ENCODE results near the gene DPEP2NB. TPM values are rescaled to one million over a fixed set of nuclear protein-coding genes. Genes with fewer than 3 reads are reported as not detected.

Gene DPEP2NB
- total RNA-seq, 2 donors from 2014 or later = 0.62 TPM; not detected in 1

GRCh38 chr16:68055395-68055794 lies 39.7 kb upstream of the DPEP2NB start:
- Histone ChIP-seq H3K4me1 (replicated peaks) (no peaks in the 10 kb centered on the region), H3K4me3 (no peak overlapping the region), H3K36me3 (no peaks in the 10 kb centered on the region), H3K9me3 (no peaks in the 10 kb centered on the region), H3K27me3 (replicated peaks; ENCODE audit: insufficient read depth) (no peaks in the 10 kb centered on the region), H3K27ac (no peak overlapping the region)
- no peak for DNase-seq (ENCODE audit: low spot score)
- WGBS = 94% methylated on average over 3 of the region's 3 CpGs
- intact Hi-C loops (cut with DNase I) = no loop called here
- TF ChIP-seq POLR2AphosphoS5 (IDR thresholded peaks at IDR 0.05) (no peak), CTCF (IDR thresholded peaks at IDR 0.05) (no peak), POLR2A (IDR thresholded peaks at IDR 0.05) (no peak)

GRCh38 chr16:68049449-68049848 lies 33.7 kb upstream of the DPEP2NB start:
- intact Hi-C loops (cut with DNase I) = no loop called here
- H3K4me3 ChIP-seq = no peak overlapping the region
- no peaks in the 10 kb centered on the region for H3K36me3 ChIP-seq
- H3K9me3 ChIP-seq = no peaks in the 10 kb centered on the region
- no peak overlapping the region for H3K27ac ChIP-seq
- DNase-seq (ENCODE audit: low spot score) = no peak
- 94% methylated on average over 2 of the region's 2 CpGs for WGBS
- TF ChIP-seq POLR2A (IDR thresholded peaks at IDR 0.05) = no peak
- no peak for TF ChIP-seq CTCF (IDR thresholded peaks at IDR 0.05)
- no peak for TF ChIP-seq POLR2AphosphoS5 (IDR thresholded peaks at IDR 0.05)
- no peaks in the 10 kb centered on the region for H3K27me3 ChIP-seq (replicated peaks; ENCODE audit: insufficient read depth)
- H3K4me1 ChIP-seq (replicated peaks) = no peaks in the 10 kb centered on the region

GRCh38 chr16:68047987-68048386 lies 32.3 kb upstream of the DPEP2NB start:
- H3K9me3 ChIP-seq = no peaks in the 10 kb centered on the region
- WGBS = 50% methylated on average over 2 of the region's 2 CpGs
- no peaks in the 10 kb centered on the region for H3K27me3 ChIP-seq (replicated peaks; ENCODE audit: insufficient read depth)
- no peaks in the 10 kb centered on the region for H3K36me3 ChIP-seq
- H3K4me1 ChIP-seq (replicated peaks) = no peaks in the 10 kb centered on the region
- TF ChIP-seq POLR2AphosphoS5 (IDR thresholded peaks at IDR 0.05) (peak; percentile 13), CTCF (IDR thresholded peaks at IDR 0.05) (no peak), POLR2A (IDR thresholded peaks at IDR 0.05) (no peak)
- no peak overlapping the region for H3K27ac ChIP-seq
- intact Hi-C loops (cut with DNase I) = no loop called here
- H3K4me3 ChIP-seq = no peak overlapping the region
- no peak for DNase-seq (ENCODE audit: low spot score)

- Histone ChIP-seq H3K9me3 (no peaks in the 10 kb centered on the region), H3K36me3 (no peaks in the 10 kb centered on the region), H3K27me3 (replicated peaks; ENCODE audit: insufficient read depth) (no peaks in the 10 kb centered on the region), H3K27ac (no peak overlapping the region), H3K4me3 (no peak overlapping the region), H3K4me1 (replicated peaks) (no peaks in the 10 kb centered on the region)
- intact Hi-C loops (cut with DNase I) = no loop called here
- TF ChIP-seq CTCF (IDR thresholded peaks at IDR 0.05) (no peak), POLR2AphosphoS5 (IDR thresholded peaks at IDR 0.05) (no peak), POLR2A (IDR thresholded peaks at IDR 0.05) (no peak)
- DNase-seq (ENCODE audit: low spot score) = no peak
- WGBS = 91% methylated on average over 7 of the region's 7 CpGs
Observed at GRCh38 chr16:68046106-68046505, 30.4 kb upstream of the DPEP2NB start.

GRCh38 chr16:68041783-68042182 lies 26.1 kb upstream of the DPEP2NB start:
- Histone ChIP-seq H3K9me3 (no peaks in the 10 kb centered on the region), H3K4me3 (no peak overlapping the region), H3K36me3 (no peaks in the 10 kb centered on the region), H3K4me1 (replicated peaks) (no peaks in the 10 kb centered on the region), H3K27me3 (replicated peaks; ENCODE audit: insufficient read depth) (no peaks in the 10 kb centered on the region), H3K27ac (no peak overlapping the region)
- no peak for DNase-seq (ENCODE audit: low spot score)
- TF ChIP-seq POLR2AphosphoS5 (IDR thresholded peaks at IDR 0.05) = no peak
- TF ChIP-seq CTCF (IDR thresholded peaks at IDR 0.05) = no peak
- TF ChIP-seq POLR2A (IDR thresholded peaks at IDR 0.05) = no peak
- intact Hi-C loops (cut with DNase I) = loop anchor here (5.0 kb wide), 1 partner anchor 159 kb away; the partner anchor contains the start of gene NRN1L
- 82% methylated on average over 2 of the region's 2 CpGs for WGBS
